SK-N-SH (cell line): ENCODE results near the gene NCAPH2.

Source experiments
- FOXM1 ChIP-seq: IDR thresholded peaks from 2 replicates; pipeline ENCODE4 v1.4.0; 2012; ENCODE audit warnings: low read depth, mild to moderate bottlenecking
- JUND ChIP-seq: IDR thresholded peaks from 2 replicates; pipeline ENCODE4 v1.4.0; 2012
- MXI1 ChIP-seq: IDR thresholded peaks from 2 replicates; pipeline ENCODE4 v1.6.1; 2012; ENCODE audit warnings: mild to moderate bottlenecking, low read depth, low read length, improper control_type of control experiment
- NFIC ChIP-seq: IDR thresholded peaks from 2 replicates; pipeline ENCODE4 v1.4.0; 2012; ENCODE audit warnings: borderline replicate concordance
- POLR2AphosphoS5 ChIP-seq: IDR thresholded peaks from 2 replicates; pipeline ENCODE4 v1.6.1; 2012; ENCODE audit warnings: low read depth, low read length
- RAD21 ChIP-seq: IDR thresholded peaks from 2 replicates; pipeline ENCODE4 v1.6.1; 2012; ENCODE audit warnings: mild to moderate bottlenecking, low read length
- RCOR1 ChIP-seq: fragments of 150-350 bp; IDR thresholded peaks from 2 replicates; pipeline ENCODE4 v1.6.1; 2017; ENCODE audit warnings: antibody characterized with exemption, low read length
- RFX5 ChIP-seq: IDR thresholded peaks from 2 replicates; pipeline ENCODE4 v1.6.1; 2012; ENCODE audit warnings: mild to moderate bottlenecking, improper control_type of control experiment, low read length
- SIN3A ChIP-seq: IDR thresholded peaks from 2 replicates; pipeline ENCODE4 v1.6.1; 2012; ENCODE audit warnings: low read depth, mild to moderate bottlenecking, low read length, moderate library complexity, borderline replicate concordance
- YY1 ChIP-seq: IDR thresholded peaks from 2 replicates; pipeline ENCODE4 v1.4.0; 2012; ENCODE audit warnings: low read depth, mild to moderate bottlenecking
- TF ChIP-seq, protein P1 (sequence below): fragments of 200-600 bp; sonication (generic); IDR thresholded peaks from 2 replicates; pipeline ENCODE4 v1.6.1; 2017; ENCODE audit warnings: antibody characterized with exemption, mild to moderate bottlenecking, moderate library complexity
- TF ChIP-seq, protein P2 (sequence below): fragments of 150-350 bp; IDR thresholded peaks from 2 replicates; pipeline ENCODE4 v1.6.1; 2017; ENCODE audit warnings: antibody characterized with exemption, low read length, low read depth, borderline replicate concordance
- TF ChIP-seq, protein P3 (sequence below): IDR thresholded peaks from 2 replicates; pipeline ENCODE4 v1.4.0; 2012; ENCODE audit warnings: low read depth
- TF ChIP-seq, protein P4 (sequence below): IDR thresholded peaks from 2 replicates; pipeline ENCODE4 v1.6.1; 2012; ENCODE audit warnings: mild to moderate bottlenecking, low read depth, low read length, moderate library complexity

DNA sequence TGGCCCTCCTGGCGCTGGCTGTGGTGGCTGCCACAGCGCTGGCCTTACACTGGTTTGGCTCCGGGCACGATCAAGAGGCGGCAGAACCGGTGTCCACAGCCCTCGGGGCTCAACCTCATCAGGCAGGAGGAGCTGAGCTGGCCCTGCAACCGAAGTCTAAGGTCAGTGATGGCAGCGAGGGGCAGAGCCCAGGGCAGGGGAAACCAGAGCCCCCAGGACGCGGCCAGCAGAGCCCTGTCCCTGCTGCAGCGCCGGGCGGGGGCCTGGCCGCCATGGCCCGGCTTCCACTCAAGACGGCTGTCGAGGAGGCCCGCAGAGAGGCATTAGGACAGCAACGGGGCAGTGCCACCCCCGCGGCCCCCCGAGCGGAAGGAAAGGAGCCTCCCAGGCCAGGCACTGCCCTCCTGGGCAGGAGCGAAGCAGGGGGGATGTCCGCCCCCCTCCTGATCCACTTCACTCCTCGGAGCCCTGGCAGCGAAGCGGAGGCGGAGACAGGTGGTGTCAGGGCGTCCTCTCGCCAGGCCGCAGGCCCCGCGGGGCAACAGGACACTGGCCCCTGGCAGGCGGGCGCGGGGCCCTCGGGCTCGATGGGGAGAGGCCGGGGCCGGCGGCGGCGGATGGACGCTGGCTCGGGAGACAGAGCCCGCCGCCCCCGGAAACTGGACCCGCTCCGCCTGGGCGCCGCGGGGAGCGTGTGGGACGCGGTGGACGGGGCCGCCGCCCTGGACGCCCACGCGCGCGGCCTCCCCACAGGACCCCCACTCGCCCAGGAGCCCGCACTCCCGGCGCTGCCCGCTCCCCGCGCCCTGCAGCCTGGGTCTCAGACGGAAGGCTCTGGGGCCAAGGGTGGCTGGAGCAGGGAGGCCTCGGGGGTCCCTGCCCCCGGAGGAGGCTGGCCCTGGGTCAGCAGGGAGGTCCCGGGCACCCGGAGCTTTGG is 38.6 kb downstream of the NCAPH2 start:
- TF ChIP-seq, protein P1, sequence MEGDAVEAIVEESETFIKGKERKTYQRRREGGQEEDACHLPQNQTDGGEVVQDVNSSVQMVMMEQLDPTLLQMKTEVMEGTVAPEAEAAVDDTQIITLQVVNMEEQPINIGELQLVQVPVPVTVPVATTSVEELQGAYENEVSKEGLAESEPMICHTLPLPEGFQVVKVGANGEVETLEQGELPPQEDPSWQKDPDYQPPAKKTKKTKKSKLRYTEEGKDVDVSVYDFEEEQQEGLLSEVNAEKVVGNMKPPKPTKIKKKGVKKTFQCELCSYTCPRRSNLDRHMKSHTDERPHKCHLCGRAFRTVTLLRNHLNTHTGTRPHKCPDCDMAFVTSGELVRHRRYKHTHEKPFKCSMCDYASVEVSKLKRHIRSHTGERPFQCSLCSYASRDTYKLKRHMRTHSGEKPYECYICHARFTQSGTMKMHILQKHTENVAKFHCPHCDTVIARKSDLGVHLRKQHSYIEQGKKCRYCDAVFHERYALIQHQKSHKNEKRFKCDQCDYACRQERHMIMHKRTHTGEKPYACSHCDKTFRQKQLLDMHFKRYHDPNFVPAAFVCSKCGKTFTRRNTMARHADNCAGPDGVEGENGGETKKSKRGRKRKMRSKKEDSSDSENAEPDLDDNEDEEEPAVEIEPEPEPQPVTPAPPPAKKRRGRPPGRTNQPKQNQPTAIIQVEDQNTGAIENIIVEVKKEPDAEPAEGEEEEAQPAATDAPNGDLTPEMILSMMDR = no peak
- TF ChIP-seq, protein P2, sequence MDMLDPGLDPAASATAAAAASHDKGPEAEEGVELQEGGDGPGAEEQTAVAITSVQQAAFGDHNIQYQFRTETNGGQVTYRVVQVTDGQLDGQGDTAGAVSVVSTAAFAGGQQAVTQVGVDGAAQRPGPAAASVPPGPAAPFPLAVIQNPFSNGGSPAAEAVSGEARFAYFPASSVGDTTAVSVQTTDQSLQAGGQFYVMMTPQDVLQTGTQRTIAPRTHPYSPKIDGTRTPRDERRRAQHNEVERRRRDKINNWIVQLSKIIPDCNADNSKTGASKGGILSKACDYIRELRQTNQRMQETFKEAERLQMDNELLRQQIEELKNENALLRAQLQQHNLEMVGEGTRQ = no peak
- TF ChIP-seq POLR2AphosphoS5 (no peak), RCOR1 (no peak), RFX5 (no peak), FOXM1 (no peak), YY1 (no peak), RAD21 (no peak), MXI1 (no peak), JUND (no peak), SIN3A (no peak), NFIC (no peak)
- TF ChIP-seq, protein P3, sequence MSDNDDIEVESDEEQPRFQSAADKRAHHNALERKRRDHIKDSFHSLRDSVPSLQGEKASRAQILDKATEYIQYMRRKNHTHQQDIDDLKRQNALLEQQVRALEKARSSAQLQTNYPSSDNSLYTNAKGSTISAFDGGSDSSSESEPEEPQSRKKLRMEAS = no peak
- TF ChIP-seq, protein P4, sequence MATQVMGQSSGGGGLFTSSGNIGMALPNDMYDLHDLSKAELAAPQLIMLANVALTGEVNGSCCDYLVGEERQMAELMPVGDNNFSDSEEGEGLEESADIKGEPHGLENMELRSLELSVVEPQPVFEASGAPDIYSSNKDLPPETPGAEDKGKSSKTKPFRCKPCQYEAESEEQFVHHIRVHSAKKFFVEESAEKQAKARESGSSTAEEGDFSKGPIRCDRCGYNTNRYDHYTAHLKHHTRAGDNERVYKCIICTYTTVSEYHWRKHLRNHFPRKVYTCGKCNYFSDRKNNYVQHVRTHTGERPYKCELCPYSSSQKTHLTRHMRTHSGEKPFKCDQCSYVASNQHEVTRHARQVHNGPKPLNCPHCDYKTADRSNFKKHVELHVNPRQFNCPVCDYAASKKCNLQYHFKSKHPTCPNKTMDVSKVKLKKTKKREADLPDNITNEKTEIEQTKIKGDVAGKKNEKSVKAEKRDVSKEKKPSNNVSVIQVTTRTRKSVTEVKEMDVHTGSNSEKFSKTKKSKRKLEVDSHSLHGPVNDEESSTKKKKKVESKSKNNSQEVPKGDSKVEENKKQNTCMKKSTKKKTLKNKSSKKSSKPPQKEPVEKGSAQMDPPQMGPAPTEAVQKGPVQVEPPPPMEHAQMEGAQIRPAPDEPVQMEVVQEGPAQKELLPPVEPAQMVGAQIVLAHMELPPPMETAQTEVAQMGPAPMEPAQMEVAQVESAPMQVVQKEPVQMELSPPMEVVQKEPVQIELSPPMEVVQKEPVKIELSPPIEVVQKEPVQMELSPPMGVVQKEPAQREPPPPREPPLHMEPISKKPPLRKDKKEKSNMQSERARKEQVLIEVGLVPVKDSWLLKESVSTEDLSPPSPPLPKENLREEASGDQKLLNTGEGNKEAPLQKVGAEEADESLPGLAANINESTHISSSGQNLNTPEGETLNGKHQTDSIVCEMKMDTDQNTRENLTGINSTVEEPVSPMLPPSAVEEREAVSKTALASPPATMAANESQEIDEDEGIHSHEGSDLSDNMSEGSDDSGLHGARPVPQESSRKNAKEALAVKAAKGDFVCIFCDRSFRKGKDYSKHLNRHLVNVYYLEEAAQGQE = no peak
